Neural crest cell (in vitro differentiated cells): ENCODE results near the gene TNKS1BP1. TPM values are rescaled to one million over a fixed set of nuclear protein-coding genes. Genes with fewer than 3 reads are reported as not detected.
A peak's percentile ranks its signal among the peaks of the same experiment; 100 is the strongest.

ENCODE experiments used
- DNase-seq: peaks from one replicate; pipeline ENCODE4 v3.0.0; 2021; ENCODE audit warnings: low read depth, mixed read lengths, low spot score
- H3K27ac Mint-ChIP-seq: one replicate; pipeline ENCODE4 v1.8.0; 2021; ENCODE audit warnings: mild to moderate bottlenecking, mixed read lengths; ENCODE audit not compliant: unreplicated experiment
- H3K27me3 Mint-ChIP-seq: 2 replicates; pipeline ENCODE4 v1.8.0; 2021; ENCODE audit warnings: low read depth, mild to moderate bottlenecking, mixed read lengths
- H3K36me3 Mint-ChIP-seq: 2 replicates; pipeline ENCODE4 v1.8.0; 2021; ENCODE audit warnings: low read depth, mild to moderate bottlenecking, mixed read lengths
- H3K4me1 Mint-ChIP-seq: 2 replicates; pipeline ENCODE4 v1.8.0; 2021; ENCODE audit warnings: mixed read lengths
- H3K4me3 Mint-ChIP-seq: one replicate; pipeline ENCODE4 v1.8.0; 2021; ENCODE audit warnings: mild to moderate bottlenecking, mixed read lengths
- H3K9me3 Mint-ChIP-seq: 2 replicates; pipeline ENCODE4 v1.8.0; 2021; ENCODE audit warnings: mixed read lengths
- total RNA-seq: library from RNA; stranded (reverse); gene quantifications from 2 replicates; pipeline ENCODE4 v1.2.1, GENCODE V29; 2021
- TF ChIP-seq, protein P1 (sequence below): fragments of 200-600 bp; sonication (generic); conservative IDR thresholded peaks from 2 replicates; pipeline ENCODE4 v1.5.0; 2021; ENCODE audit warnings: antibody characterized with exemption, mild to moderate bottlenecking

Gene TNKS1BP1
- total RNA-seq, 1 donor from 2014 or later: 114 TPM

DNA sequence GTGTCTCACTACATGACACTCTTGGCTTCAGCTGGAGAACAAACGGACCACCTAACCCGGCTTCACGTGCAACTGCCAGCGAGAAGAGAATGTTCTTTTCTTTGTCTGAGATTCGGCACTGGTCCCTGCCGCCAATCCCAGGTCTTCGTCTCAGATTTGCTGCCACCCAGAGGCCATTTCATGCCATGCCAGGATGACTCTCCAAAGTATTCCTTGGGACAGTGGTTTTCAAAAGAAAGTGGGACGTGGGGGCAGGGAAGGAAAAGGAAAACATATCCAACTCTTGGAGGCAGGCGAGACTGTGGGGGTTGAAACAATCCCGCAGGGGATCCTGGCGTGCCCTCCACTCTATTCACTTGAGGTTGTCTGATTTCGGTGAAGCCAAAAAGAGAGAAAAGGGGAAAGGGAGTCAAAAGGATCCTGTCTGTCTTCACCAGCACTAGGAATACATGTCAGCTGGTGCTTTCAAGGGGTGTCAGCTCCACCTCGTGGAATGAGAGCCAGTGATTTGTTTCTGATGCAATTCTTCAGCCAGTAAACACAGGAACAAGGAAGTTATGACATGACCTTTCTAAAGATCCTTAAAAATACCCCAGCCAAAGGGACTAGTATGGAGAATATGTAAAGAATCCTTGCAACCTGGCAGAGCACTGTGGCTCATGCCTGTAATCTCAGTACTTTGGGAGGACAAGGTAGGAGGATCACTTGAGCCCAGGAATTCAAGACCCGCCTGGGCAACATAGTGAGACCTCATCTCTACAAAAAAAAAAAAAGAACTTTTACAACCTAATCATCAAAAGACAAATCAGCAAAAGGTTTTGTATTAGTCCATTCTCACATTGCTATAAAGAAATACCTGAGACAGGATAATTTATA, 46.7 kb downstream of the TNKS1BP1 start:
- peak; percentile 77 for DNase-seq
- Mint-ChIP-seq H3K27ac (peak overlapping the region; percentile 59), H3K4me3 (no peak overlapping the region), H3K27me3 (no peaks in the 10 kb centered on the region), H3K36me3 (no peaks in the 10 kb centered on the region), H3K9me3 (peaks cover 3% of the 10 kb centered on the region), H3K4me1 (peaks cover 8% of the 10 kb centered on the region)
- TF ChIP-seq, protein P1, sequence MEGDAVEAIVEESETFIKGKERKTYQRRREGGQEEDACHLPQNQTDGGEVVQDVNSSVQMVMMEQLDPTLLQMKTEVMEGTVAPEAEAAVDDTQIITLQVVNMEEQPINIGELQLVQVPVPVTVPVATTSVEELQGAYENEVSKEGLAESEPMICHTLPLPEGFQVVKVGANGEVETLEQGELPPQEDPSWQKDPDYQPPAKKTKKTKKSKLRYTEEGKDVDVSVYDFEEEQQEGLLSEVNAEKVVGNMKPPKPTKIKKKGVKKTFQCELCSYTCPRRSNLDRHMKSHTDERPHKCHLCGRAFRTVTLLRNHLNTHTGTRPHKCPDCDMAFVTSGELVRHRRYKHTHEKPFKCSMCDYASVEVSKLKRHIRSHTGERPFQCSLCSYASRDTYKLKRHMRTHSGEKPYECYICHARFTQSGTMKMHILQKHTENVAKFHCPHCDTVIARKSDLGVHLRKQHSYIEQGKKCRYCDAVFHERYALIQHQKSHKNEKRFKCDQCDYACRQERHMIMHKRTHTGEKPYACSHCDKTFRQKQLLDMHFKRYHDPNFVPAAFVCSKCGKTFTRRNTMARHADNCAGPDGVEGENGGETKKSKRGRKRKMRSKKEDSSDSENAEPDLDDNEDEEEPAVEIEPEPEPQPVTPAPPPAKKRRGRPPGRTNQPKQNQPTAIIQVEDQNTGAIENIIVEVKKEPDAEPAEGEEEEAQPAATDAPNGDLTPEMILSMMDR: peak; percentile 82

DNA sequence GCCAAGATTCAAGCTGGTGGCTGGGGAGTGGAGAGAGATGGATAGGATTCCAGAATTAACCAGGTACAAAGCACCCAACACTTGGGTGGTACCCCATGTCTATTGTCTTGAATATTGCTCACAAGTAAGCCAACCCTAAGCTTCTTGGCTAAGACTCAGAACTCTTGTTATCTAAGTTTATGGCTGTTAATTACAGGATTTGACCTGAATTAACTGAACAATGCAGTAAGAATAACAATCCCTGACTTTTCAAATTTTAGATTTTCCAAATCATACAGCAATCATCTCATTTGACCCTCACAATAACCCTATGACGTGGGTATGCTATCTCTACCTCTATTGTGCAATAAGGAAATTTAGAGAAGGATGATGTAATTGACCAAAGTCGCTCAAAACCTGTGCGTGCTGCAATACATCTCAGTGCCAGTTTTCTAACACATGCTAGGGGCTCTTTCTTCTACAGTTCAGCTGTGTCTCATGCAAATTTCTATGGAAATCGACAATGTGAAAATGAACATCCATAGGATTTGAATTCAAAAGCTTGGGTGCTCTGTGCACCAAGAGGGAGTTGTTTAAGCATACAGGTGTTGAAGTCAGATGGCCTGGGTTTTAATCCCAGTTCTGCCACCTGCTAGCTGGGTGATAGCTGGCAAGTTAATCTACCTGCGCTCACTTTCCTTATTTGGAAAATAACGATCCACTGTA, 47.6 kb downstream of the TNKS1BP1 start:
- no peak overlapping the region for H3K4me3 Mint-ChIP-seq
- peaks cover 3% of the 10 kb centered on the region for H3K9me3 Mint-ChIP-seq
- H3K4me1 Mint-ChIP-seq: peaks cover 8% of the 10 kb centered on the region
- H3K36me3 Mint-ChIP-seq: no peaks in the 10 kb centered on the region
- no peaks in the 10 kb centered on the region for H3K27me3 Mint-ChIP-seq
- TF ChIP-seq, protein P1: no peak
- no peak for DNase-seq
- peak overlapping the region; percentile 59 for H3K27ac Mint-ChIP-seq

DNA sequence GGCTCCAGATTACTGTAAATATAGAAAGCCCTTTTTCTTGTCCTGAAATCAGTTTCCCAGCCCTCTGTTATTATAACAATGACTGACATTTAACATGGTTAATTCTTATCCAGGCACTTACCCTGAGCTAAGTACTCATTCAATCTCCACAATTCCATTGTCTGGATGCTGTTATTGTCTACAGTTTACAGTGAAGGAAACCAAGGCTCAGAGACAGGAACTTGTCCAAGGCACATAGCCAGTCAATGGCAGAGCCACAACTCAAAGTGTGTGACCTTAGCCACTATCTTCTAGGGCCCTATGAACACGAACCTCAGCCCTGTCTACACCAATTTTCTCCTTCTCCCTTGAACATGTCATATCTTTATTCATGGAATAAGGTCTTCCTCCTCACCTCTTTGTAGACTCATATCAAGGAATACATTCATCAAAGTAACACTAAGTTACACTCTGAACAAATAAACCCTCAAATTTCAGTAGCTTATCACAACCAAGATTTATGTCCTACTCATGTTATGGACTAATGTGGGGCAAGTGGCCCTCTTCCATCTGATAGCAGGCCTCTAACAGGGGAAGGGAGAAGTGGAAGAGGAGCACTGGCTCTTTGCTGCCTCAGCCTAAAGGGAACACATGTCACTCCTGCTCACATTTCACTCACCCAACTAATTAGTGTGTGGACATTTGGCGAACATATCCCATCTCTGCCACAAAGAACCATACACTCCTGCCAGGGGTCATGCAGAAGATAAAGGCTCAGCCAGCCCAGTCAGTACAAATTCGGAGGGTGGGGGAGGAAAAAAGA, 48.4 kb downstream of the TNKS1BP1 start:
- DNase-seq: no peak
- H3K27me3 Mint-ChIP-seq: no peaks in the 10 kb centered on the region
- peaks cover 3% of the 10 kb centered on the region for H3K9me3 Mint-ChIP-seq
- TF ChIP-seq, protein P1: no peak
- no peaks in the 10 kb centered on the region for H3K36me3 Mint-ChIP-seq
- no peak overlapping the region for H3K4me3 Mint-ChIP-seq
- peaks cover 8% of the 10 kb centered on the region for H3K4me1 Mint-ChIP-seq
- no peak overlapping the region for H3K27ac Mint-ChIP-seq

DNA sequence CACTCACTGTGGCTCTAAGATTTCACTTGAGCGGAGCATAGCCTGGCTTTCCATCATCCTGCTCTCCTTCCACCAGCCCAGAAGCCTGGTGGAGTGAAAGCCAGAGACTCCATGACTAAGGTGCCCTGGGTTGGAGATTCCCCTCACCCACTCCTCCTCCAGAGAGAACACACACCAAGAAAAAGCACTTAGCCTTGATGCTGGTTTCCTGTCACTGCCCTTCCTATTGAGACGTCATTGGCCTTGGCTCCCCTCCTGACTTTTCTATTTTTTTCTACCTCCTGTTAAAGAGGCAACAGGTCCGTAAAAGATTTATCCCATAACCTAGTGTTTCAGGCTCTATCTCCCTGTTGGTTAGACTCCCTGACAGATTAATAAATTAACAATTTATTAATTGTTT, 49.2 kb downstream of the TNKS1BP1 start:
- TF ChIP-seq, protein P1: no peak
- Mint-ChIP-seq H3K4me3 (no peak overlapping the region), H3K4me1 (peaks cover 8% of the 10 kb centered on the region), H3K9me3 (peaks cover 3% of the 10 kb centered on the region), H3K27ac (no peak overlapping the region), H3K27me3 (no peaks in the 10 kb centered on the region), H3K36me3 (no peaks in the 10 kb centered on the region)
- DNase-seq: no peak

DNA sequence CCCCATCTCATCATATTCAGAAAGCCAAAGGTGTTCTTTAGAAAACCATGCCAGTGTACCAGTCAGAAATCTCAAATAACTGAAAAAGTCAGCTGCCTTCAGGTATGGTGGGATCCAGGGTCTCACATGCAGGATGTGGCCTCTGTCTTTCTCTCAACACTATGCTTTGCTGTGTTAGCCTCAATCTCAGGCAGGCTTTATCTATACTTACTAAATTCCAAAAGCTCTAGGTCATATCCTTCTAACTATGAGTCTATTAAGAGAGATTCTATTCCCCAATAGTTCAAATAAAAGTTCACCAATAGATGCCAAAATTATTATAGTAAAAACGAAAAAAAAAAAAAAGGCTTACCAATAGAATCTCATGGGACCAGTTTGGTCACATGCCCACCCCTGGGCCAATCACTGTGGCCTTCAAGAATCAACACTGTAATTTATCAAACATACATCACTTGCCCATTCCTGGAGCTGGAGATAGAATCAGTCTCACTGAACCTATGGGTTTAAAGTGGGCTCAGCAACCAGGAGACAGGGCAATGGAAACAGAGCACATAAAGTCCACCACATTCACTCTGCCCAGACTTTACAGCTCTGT, 49.8 kb downstream of the TNKS1BP1 start:
- Mint-ChIP-seq H3K4me1 (peaks cover 8% of the 10 kb centered on the region), H3K27ac (no peak overlapping the region), H3K36me3 (no peaks in the 10 kb centered on the region), H3K27me3 (no peaks in the 10 kb centered on the region), H3K4me3 (no peak overlapping the region), H3K9me3 (peaks cover 3% of the 10 kb centered on the region)
- DNase-seq: no peak
- TF ChIP-seq, protein P1: no peak
